Measurements from ENCODE around the gene IL36RN.

Gene IL36RN

DNA sequence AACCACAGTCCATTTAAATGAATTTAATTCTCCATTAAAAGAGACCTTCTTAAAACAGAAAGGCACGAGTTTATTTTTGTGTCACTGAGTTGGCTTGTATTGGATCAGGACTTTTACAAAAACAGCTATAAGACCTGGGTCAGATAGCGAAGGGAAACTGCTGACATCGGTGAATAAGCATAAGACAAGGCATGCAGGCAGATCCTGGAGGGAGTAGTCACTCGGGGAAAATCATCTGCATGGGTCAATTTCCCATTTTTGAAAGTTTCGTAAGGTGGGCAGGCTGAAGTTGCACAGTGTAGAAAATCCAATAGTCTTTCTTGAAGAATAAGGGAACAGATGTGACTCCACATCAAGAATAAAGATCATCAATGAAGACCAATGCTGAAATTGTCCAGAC lies 19.3 kb upstream of the IL36RN start:
- TF ChIP-seq, protein P1, sequence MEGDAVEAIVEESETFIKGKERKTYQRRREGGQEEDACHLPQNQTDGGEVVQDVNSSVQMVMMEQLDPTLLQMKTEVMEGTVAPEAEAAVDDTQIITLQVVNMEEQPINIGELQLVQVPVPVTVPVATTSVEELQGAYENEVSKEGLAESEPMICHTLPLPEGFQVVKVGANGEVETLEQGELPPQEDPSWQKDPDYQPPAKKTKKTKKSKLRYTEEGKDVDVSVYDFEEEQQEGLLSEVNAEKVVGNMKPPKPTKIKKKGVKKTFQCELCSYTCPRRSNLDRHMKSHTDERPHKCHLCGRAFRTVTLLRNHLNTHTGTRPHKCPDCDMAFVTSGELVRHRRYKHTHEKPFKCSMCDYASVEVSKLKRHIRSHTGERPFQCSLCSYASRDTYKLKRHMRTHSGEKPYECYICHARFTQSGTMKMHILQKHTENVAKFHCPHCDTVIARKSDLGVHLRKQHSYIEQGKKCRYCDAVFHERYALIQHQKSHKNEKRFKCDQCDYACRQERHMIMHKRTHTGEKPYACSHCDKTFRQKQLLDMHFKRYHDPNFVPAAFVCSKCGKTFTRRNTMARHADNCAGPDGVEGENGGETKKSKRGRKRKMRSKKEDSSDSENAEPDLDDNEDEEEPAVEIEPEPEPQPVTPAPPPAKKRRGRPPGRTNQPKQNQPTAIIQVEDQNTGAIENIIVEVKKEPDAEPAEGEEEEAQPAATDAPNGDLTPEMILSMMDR (IDR thresholded peaks at IDR 0.05; ENCODE audit: borderline replicate concordance, insufficient read depth, low read depth, low read length), result no peak
- H3K4me3 ChIP-seq (ENCODE audit: low read depth, low read length), result no peak overlapping the region

DNA sequence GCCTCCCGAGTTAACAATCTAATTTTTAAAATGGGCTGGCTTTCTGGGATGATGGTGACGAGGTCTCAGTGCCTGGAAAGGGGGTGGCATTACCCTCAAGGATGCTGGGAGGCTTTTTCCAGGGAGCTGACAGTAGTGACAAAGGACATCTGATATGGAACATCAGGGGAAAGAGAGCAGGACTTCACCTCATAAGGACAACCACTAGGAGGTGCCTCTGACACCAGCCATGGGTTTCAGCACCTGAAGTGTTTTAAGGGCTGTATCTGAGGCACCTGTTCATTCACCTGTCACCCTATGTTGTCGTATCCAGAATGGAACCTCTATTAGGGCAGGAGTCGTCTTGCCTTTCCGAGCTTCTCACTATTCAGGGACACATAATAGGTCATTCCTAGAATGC lies 17.1 kb upstream of the IL36RN start:
- TF ChIP-seq, protein P1 (IDR thresholded peaks at IDR 0.05; ENCODE audit: borderline replicate concordance, insufficient read depth, low read depth, low read length), result peak; percentile 47; the same call in 1 of the 2 replicates
- no peak overlapping the region for H3K4me3 ChIP-seq (ENCODE audit: low read depth, low read length)

DNA sequence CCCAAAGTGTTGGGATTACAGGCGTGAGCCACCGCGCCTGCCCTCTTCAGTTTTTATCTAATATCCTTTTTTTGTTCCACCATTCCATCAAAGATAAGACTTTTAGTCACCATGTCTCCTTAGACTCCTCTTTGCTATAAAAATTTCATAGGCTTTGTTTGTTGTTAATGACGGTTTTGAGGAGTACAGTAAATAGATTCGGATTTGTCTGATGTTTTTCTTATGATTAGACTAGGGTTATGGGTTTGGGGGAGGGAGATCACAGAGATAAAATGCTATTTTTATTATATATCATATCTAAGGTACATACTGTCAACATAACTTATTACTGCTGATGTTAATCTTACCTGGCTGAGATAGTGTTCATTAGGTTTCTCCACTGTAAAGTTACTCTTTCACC lies 12.5 kb upstream of the IL36RN start:
- TF ChIP-seq, protein P1 (IDR thresholded peaks at IDR 0.05; ENCODE audit: borderline replicate concordance, insufficient read depth, low read depth, low read length), result no peak
- H3K4me3 ChIP-seq (ENCODE audit: low read depth, low read length), result no peak overlapping the region

DNA sequence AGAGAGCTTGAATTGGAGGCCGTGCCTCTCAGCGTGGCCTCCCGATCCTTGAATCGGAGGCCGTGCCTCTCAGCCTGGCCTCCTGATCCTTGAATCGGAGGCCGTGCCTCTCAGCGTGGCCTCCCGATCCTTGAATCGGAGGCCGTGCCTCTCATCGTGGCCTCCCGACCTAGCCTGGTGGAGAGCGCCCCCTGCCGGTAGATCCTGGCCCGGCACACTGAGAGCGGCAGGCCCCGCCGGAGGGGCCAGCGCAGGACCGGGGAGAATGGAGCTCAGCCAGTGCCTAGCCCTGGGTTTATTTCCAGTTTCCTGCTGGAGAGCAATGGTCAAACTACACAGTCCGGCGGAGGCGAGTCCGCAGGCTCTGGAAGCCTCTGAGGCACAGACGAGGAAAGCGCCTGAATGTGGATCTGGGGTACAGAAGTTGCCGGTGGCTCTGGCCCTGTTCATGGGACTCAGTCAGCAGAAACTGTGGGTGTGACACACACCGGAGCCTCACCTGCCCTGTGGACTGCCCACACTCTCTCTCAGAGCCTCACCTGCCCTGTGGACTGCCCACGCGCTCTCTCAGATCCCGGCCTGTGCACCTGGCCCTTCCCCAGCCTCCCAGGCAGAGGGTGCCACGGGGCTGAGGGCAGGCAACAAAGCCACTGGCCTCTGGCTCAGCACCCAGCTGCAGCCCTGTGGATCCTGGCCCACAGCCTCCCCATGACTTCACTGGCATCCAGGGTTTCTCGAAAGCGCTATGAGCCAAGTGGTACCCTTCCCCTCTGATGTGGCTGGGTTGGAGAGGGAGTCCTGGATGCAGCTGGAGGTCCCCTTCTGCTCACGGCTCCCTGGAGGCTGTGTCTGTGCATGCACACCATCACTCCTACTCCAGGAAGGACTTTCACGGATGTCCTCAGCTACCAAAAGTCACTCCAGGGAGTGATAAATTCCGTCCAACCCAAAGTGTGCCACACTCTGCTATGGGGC lies 7.8 kb upstream of the IL36RN start:
- TF ChIP-seq, protein P1 (IDR thresholded peaks at IDR 0.05; ENCODE audit: borderline replicate concordance, insufficient read depth, low read depth, low read length), result no peak
- H3K4me3 ChIP-seq (ENCODE audit: low read depth, low read length), result no peak overlapping the region

DNA sequence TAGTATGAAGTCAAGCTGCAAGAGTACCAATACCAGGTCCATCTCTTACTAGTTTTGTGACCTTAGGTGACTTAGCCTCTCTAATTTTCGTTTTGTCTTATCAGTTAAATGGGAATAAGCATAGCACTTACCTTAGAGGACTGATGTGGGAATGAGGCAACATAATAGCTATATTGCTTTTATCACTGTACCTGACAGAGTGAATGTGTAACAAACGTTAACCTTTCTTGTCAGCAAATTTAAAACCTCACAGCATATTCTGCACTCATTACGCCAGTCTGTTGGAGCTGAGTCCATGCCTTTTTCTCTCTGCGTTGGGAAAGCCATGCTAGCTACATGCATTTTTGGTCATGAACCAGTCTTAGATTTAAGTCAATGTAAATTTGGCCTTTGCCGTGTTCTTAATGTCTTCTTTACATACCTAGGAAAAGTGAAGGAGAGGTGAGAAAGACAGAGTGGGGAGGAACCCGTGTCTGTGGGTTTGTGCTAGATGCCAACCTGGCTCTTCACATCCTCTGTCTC lies 6.5 kb upstream of the IL36RN start, which contains the start of gene IL36B:
Gene IL36B, minus strand, starts transcription at position 472 of the 522 bp plus-strand sequence.
- TF ChIP-seq, protein P1 (IDR thresholded peaks at IDR 0.05; ENCODE audit: borderline replicate concordance, insufficient read depth, low read depth, low read length), result no peak
- no peak within 1 kb of the TSS for H3K4me3 ChIP-seq (ENCODE audit: low read depth, low read length)

DNA sequence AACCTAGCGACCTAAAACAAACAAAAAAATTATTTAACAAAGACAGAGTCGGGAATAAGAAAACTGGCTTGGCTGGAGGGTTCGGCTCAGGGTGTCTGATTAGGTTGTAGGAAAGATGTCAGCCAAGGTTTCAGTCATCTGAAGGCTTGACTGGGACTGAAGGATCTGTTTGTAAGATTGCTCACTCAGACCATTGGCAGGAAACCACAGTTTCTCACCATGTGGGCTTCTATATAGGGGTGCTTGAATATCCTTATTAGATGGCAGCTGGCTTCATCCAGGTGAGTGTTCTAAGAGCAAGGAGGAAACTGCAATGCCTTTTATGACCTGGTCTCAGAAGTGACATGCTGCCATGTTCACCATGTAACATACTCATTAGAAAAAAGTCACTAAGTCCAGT lies 5.3 kb upstream of the IL36RN start:
- H3K4me3 ChIP-seq (ENCODE audit: low read depth, low read length), result no peak overlapping the region
- TF ChIP-seq, protein P1 (IDR thresholded peaks at IDR 0.05; ENCODE audit: borderline replicate concordance, insufficient read depth, low read depth, low read length), result no peak
